AG09319 (cell line): Measurements from ENCODE around the gene BRIX1.
"Not testable (repeated sequence)": the region's sequence is repeated elsewhere in the genome, so short reads cannot be mapped to it uniquely, and the experiment has no call there.

Source experiments
- DNase-seq: peaks from one replicate; pipeline ENCODE4 v3.0.0-alpha.2; 2010; ENCODE audit warnings: low read depth; ENCODE audit errors: extremely low read depth
- TF ChIP-seq, protein P1 (sequence below): IDR thresholded peaks from 2 replicates; pipeline ENCODE4 v1.5.1; 2011; ENCODE audit warnings: low read depth, mild to moderate bottlenecking, inconsistent platforms, low read length, moderate library complexity

BRIX1 gene

DNA sequence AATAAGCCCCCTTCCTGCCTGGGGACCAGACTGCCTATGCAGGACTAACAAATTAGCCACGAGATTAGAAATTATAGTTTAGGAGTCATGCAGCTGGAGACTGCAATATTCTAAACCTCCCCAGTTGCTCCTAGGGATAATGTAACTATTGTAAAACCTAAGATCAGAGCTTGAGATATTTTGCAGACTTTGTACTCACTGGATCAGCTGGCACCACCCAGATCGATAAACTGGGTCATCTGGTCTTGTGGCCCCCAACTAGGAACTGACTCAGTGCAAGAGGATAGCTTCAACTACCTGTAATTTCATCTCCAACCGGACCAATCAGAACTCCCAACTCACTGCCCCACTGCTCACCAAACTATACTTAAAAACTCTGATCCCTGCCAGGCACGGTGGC is 52.0 kb downstream of the BRIX1 start:
- DNase-seq = no peak
- TF ChIP-seq, protein P1, sequence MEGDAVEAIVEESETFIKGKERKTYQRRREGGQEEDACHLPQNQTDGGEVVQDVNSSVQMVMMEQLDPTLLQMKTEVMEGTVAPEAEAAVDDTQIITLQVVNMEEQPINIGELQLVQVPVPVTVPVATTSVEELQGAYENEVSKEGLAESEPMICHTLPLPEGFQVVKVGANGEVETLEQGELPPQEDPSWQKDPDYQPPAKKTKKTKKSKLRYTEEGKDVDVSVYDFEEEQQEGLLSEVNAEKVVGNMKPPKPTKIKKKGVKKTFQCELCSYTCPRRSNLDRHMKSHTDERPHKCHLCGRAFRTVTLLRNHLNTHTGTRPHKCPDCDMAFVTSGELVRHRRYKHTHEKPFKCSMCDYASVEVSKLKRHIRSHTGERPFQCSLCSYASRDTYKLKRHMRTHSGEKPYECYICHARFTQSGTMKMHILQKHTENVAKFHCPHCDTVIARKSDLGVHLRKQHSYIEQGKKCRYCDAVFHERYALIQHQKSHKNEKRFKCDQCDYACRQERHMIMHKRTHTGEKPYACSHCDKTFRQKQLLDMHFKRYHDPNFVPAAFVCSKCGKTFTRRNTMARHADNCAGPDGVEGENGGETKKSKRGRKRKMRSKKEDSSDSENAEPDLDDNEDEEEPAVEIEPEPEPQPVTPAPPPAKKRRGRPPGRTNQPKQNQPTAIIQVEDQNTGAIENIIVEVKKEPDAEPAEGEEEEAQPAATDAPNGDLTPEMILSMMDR = no peak

DNA sequence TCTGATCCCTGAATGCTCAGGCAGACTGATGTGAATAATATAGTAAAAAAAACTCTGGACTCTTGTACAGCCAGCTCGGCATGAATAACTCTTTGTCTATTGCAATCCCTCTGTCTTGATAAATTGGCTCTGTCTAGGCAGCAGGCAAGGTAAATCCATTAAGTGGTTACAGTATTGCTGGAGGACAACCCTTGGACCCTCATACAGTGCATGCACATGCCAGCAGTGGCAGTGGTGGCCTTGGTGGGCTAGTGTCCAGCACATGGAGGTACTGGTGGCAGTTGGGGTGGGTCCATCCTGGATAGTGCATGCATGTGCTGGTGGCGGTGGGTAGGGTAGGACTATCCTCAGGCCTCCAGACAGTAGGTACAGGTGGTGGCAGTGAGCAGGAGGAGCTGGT is 52.7 kb downstream of the BRIX1 start:
- no peak for DNase-seq
- TF ChIP-seq, protein P1 = no peak

DNA sequence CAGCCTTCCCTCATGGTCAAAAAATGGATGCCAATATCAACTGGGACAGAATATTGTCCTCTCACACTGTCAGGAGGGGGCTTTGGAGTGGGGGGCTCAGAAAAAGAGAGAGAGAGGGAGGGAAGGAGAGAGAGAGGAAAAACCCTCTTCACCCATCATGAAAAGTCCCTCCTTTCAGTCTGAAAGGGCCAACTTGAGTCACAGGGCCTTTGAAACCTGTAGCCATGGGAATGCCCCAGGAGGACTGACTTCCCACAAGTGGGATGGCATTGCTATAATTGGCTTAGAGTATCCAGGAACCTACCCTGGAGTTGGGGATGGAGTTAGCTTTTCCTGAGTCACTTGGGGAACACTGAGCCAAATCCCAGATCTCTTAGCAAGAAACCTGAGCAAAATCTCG is 55.0 kb downstream of the BRIX1 start:
- TF ChIP-seq, protein P1 = no peak
- no peak for DNase-seq

DNA sequence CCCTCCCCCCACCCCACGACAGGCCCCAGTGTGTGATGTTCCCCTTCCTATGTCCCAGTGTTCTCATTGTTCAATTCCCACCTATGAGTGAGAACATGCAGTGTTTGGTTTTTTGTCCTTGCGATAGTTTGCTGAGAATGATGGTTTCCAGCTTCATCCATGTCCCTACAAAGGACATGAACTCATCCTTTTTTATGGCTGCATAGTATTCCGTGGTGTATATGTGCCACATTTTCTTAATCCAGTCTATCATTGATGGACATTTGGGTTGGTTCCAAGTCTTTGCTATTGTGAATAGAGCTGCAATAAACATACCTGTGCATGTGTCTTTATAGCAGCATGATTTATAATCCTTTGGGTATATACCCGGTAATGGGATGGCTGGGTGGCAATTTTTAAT is 56.1 kb downstream of the BRIX1 start:
- DNase-seq = not testable (repeated sequence)
